GM12878 (cell line): Measurements from ENCODE around the gene TPCN1. TPM values are rescaled to one million over a fixed set of nuclear protein-coding genes. Genes with fewer than 3 reads are reported as not detected.

Experiments used
- BMI1 ChIP-seq: fragments of 450-650 bp; IDR thresholded peaks from 2 replicates; pipeline ENCODE4 v1.6.1; 2016; ENCODE audit warnings: mild to moderate bottlenecking, moderate library complexity, borderline replicate concordance
- DPF2 ChIP-seq: fragments of 450-650 bp; IDR thresholded peaks from 2 replicates; pipeline ENCODE4 v1.6.1; 2017; ENCODE audit warnings: mild to moderate bottlenecking
- EP300 ChIP-seq, 2 experiments: fragments of 150-350 bp in 1 of 2; IDR thresholded peaks; 2 replicates each; pipeline ENCODE4 v1.6.1; 2011 to 2012; ENCODE audit warnings: low read depth in 2 of 2, low read length in 2 of 2, borderline replicate concordance in 1 of 2, improper control_type of control experiment in 1 of 2, inconsistent platforms in 1 of 2; ENCODE audit not compliant: control insufficient read depth in 1 of 2
- FOXK2 ChIP-seq: fragments of 450-650 bp; IDR thresholded peaks from 2 replicates; pipeline ENCODE4 v1.6.1; 2017; ENCODE audit warnings: mild to moderate bottlenecking, moderate library complexity
- HDAC2 ChIP-seq: fragments of 200-600 bp; sonication (generic); IDR thresholded peaks from 2 replicates; pipeline ENCODE4 v1.6.1; 2017
- IKZF2 ChIP-seq, 2 experiments: fragments of 450-650 bp; IDR thresholded peaks; 2 replicates each; pipeline ENCODE4 v1.6.1; 2017; ENCODE audit warnings: mild to moderate bottlenecking in 2 of 2, moderate library complexity in 2 of 2
- MEF2B ChIP-seq: fragments of 450-650 bp; IDR thresholded peaks from 2 replicates; pipeline ENCODE4 v1.6.1; 2018; ENCODE audit warnings: mild to moderate bottlenecking, moderate library complexity; ENCODE audit not compliant: partially characterized antibody, poor library complexity, severe bottlenecking
- MTA2 ChIP-seq: fragments of 450-650 bp; IDR thresholded peaks from 2 replicates; pipeline ENCODE4 v1.6.1; 2016; ENCODE audit warnings: low read depth, mild to moderate bottlenecking, moderate library complexity
- MYB ChIP-seq: fragments of 150-350 bp; IDR thresholded peaks from 2 replicates; pipeline ENCODE4 v1.6.1; 2014; ENCODE audit warnings: mild to moderate bottlenecking, low read depth, low read length, borderline replicate concordance
- NBN ChIP-seq: fragments of 450-650 bp; IDR thresholded peaks from 2 replicates; pipeline ENCODE4 v1.6.1; 2016
- NRF1 ChIP-seq: conservative IDR thresholded peaks from 2 replicates; pipeline ENCODE4 v1.6.1; 2011; ENCODE audit warnings: mild to moderate bottlenecking, low read depth, low read length, improper control_type of control experiment
- PAX8 ChIP-seq: fragments of 450-650 bp; IDR thresholded peaks from 2 replicates; pipeline ENCODE4 v1.6.1; 2017; ENCODE audit warnings: mild to moderate bottlenecking, moderate library complexity
- POLR2AphosphoS2 ChIP-seq: IDR thresholded peaks from 2 replicates; pipeline ENCODE4 v1.6.1; 2011; ENCODE audit warnings: low read depth, mild to moderate bottlenecking, low read length, improper control_type of control experiment, moderate library complexity
- SUPT20H ChIP-seq: IDR thresholded peaks from 2 replicates; pipeline ENCODE4 v1.6.1; 2011; ENCODE audit warnings: low read depth, mild to moderate bottlenecking, low read length, moderate library complexity, borderline replicate concordance; ENCODE audit not compliant: control insufficient read depth
- TAF1 ChIP-seq: IDR thresholded peaks from 2 replicates; pipeline ENCODE4 v1.6.1; 2011; ENCODE audit warnings: mild to moderate bottlenecking, low read depth, low read length, borderline replicate concordance
- polyA plus RNA-seq, 11 experiments: library from polyadenylated mRNA; depleted of rRNA in 4 of 11; unstranded in 6 of 11; stranded (reverse) in 5 of 11; fragments of >200 nt; fragmentation: Nextera tagmentation in 4 of 11; fragmentation: Illumina TruSeq in 1 of 11; extraction: Ambion mirVana in 4 of 11; extraction: Trizol in 1 of 11; gene quantifications; 1 replicate in 1 of 11; 2 replicates in 10 of 11; pipeline versions ENCODE4 v1.2.1 to v1.2.3, GENCODE V29; 2011 to 2016; ENCODE audit warnings: inconsistent platforms in 2 of 11, missing spikeins in 2 of 11, low read depth in 1 of 11
- total RNA-seq, 4 experiments: library from RNA; depleted of rRNA in 3 of 4; stranded (reverse); fragments of >200 nt in 3 of 4; fragmentation: Illumina TruSeq in 1 of 4; extraction: Trizol in 1 of 4; gene quantifications; 2 replicates each; pipeline versions ENCODE4 v1.2.1 to v1.2.3, GENCODE V29; 2013 to 2021
- TF ChIP-seq, protein P1 (sequence below): IDR thresholded peaks from 2 replicates; pipeline ENCODE4 v1.6.1; 2012; ENCODE audit warnings: low read depth, low read length, improper control_type of control experiment
- TF ChIP-seq, protein P2 (sequence below): fragments of 450-650 bp; IDR thresholded peaks from 2 replicates; pipeline ENCODE4 v1.6.1; 2017; ENCODE audit warnings: mild to moderate bottlenecking, moderate library complexity
- TF ChIP-seq, protein P3 (sequence below): fragments of 450-650 bp; IDR thresholded peaks from 2 replicates; pipeline ENCODE4 v1.6.1; 2016; ENCODE audit warnings: mild to moderate bottlenecking
- TF ChIP-seq, protein P4 (sequence below): fragments of 450-650 bp; IDR thresholded peaks from 2 replicates; pipeline ENCODE4 v1.6.1; 2017; ENCODE audit warnings: low read depth, mild to moderate bottlenecking, moderate library complexity
- TF ChIP-seq, protein P5 (sequence below), 3 experiments: IDR thresholded peaks in 2 of 3; conservative IDR thresholded peaks in 1 of 3; 2 replicates each; pipeline ENCODE4 v1.5.1; 2011; ENCODE audit warnings: low read depth in 3 of 3, low read length in 3 of 3, mild to moderate bottlenecking in 3 of 3, control low read depth in 2 of 3, moderate library complexity in 2 of 3, inconsistent platforms in 1 of 3, mixed read lengths in 1 of 3; ENCODE audit not compliant: control insufficient read depth in 2 of 3, insufficient read depth in 1 of 3; ENCODE audit errors: extremely low read depth in 1 of 3

TPCN1 gene
- total and polyA plus RNA-seq, 10 of the 15 experiments (the other 5 are each of a cell fraction or from before 2014, with no cell fraction given), result 0.79 to 30.9 (median 19.4) TPM

DNA sequence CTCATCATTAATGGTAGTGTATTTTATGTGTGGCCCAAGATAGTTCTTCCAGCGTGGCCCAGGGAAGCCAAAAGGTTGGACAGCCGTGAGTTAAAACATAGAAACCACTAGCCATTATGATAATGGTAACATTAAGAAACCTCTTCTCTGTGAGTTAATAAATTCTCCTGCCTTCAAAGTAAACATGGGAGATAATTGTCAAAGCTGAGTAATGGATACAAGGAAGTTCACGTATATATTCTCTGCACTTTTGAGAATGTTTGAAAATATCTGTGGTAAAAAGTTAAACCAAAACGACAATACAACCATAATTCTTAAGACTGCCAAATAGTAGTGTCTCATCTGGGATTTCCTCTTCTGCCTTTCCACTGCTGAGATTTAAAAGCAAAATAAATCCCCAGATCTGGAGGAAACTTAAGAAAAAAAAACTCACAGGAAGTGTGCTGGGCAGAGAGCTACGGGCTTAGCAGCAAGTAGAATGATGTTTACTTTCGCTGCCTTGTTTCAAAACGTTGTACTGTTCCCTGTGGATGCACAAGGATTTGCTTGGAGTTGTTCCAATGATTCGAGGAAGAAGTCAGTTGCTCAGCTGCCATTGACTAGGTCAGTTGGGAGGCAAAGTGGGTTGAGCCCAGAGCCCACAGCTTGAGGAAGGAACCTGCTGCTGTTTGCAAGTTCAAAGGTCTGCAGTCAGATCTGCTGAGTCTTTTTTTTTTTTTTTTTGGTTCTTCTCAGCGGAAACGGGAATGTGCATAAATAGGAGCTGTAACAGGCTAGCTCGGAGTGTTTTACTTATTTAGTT lies 1.7 kb downstream of the TPCN1 start (continued):
- no peak for TF ChIP-seq POLR2AphosphoS2
- no peak for TF ChIP-seq HDAC2
- TF ChIP-seq NRF1, result no peak
- TF ChIP-seq MEF2B, result no peak
- TF ChIP-seq, protein P1, sequence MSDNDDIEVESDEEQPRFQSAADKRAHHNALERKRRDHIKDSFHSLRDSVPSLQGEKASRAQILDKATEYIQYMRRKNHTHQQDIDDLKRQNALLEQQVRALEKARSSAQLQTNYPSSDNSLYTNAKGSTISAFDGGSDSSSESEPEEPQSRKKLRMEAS, result no peak
- TF ChIP-seq, protein P2, sequence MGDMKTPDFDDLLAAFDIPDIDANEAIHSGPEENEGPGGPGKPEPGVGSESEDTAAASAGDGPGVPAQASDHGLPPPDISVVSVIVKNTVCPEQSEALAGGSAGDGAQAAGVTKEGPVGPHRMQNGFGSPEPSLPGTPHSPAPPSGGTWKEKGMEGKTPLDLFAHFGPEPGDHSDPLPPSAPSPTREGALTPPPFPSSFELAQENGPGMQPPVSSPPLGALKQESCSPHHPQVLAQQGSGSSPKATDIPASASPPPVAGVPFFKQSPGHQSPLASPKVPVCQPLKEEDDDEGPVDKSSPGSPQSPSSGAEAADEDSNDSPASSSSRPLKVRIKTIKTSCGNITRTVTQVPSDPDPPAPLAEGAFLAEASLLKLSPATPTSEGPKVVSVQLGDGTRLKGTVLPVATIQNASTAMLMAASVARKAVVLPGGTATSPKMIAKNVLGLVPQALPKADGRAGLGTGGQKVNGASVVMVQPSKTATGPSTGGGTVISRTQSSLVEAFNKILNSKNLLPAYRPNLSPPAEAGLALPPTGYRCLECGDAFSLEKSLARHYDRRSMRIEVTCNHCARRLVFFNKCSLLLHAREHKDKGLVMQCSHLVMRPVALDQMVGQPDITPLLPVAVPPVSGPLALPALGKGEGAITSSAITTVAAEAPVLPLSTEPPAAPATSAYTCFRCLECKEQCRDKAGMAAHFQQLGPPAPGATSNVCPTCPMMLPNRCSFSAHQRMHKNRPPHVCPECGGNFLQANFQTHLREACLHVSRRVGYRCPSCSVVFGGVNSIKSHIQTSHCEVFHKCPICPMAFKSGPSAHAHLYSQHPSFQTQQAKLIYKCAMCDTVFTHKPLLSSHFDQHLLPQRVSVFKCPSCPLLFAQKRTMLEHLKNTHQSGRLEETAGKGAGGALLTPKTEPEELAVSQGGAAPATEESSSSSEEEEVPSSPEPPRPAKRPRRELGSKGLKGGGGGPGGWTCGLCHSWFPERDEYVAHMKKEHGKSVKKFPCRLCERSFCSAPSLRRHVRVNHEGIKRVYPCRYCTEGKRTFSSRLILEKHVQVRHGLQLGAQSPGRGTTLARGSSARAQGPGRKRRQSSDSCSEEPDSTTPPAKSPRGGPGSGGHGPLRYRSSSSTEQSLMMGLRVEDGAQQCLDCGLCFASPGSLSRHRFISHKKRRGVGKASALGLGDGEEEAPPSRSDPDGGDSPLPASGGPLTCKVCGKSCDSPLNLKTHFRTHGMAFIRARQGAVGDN, result peak; percentile 58; the same call in 1 of the 2 replicates
- peak in 1 of 2 experiments; percentile 75; a peak in 3 of 4 replicates for TF ChIP-seq IKZF2 (IDR thresholded peaks at IDR 0.05)
- TF ChIP-seq, protein P3, sequence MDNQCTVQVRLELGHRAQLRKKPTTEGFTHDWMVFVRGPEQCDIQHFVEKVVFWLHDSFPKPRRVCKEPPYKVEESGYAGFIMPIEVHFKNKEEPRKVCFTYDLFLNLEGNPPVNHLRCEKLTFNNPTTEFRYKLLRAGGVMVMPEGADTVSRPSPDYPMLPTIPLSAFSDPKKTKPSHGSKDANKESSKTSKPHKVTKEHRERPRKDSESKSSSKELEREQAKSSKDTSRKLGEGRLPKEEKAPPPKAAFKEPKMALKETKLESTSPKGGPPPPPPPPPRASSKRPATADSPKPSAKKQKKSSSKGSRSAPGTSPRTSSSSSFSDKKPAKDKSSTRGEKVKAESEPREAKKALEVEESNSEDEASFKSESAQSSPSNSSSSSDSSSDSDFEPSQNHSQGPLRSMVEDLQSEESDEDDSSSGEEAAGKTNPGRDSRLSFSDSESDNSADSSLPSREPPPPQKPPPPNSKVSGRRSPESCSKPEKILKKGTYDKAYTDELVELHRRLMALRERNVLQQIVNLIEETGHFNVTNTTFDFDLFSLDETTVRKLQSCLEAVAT, result peak; percentile 88; the same call in 1 of the 2 replicates
- TF ChIP-seq NBN, result peak; percentile 45; the same call in 1 of the 2 replicates
- TF ChIP-seq, protein P4, sequence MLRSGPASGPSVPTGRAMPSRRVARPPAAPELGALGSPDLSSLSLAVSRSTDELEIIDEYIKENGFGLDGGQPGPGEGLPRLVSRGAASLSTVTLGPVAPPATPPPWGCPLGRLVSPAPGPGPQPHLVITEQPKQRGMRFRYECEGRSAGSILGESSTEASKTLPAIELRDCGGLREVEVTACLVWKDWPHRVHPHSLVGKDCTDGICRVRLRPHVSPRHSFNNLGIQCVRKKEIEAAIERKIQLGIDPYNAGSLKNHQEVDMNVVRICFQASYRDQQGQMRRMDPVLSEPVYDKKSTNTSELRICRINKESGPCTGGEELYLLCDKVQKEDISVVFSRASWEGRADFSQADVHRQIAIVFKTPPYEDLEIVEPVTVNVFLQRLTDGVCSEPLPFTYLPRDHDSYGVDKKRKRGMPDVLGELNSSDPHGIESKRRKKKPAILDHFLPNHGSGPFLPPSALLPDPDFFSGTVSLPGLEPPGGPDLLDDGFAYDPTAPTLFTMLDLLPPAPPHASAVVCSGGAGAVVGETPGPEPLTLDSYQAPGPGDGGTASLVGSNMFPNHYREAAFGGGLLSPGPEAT, result no peak; the same call in 1 of the 2 replicates
- TF ChIP-seq PAX8, result no peak
- no peak for TF ChIP-seq MYB
- TF ChIP-seq BMI1, result no peak
- peak; percentile 45; the same call in 1 of the 2 replicates for TF ChIP-seq MTA2
- TF ChIP-seq, protein P5, sequence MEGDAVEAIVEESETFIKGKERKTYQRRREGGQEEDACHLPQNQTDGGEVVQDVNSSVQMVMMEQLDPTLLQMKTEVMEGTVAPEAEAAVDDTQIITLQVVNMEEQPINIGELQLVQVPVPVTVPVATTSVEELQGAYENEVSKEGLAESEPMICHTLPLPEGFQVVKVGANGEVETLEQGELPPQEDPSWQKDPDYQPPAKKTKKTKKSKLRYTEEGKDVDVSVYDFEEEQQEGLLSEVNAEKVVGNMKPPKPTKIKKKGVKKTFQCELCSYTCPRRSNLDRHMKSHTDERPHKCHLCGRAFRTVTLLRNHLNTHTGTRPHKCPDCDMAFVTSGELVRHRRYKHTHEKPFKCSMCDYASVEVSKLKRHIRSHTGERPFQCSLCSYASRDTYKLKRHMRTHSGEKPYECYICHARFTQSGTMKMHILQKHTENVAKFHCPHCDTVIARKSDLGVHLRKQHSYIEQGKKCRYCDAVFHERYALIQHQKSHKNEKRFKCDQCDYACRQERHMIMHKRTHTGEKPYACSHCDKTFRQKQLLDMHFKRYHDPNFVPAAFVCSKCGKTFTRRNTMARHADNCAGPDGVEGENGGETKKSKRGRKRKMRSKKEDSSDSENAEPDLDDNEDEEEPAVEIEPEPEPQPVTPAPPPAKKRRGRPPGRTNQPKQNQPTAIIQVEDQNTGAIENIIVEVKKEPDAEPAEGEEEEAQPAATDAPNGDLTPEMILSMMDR (IDR thresholded peaks at IDR 0.05 in 2 of 3, conservative IDR thresholded peaks at IDR 0.05 in 1 of 3; ENCODE audit: control insufficient read depth in 2 of 3, extremely low read depth in 1 of 3, insufficient read depth in 1 of 3, low read depth in 3 of 3, low read length in 3 of 3), result no peak
- TF ChIP-seq TAF1, result 0 out of 2 replicates have a peak, but pooled peaks have one; percentile 26
- TF ChIP-seq FOXK2, result no peak
- no peak for TF ChIP-seq EP300 (IDR thresholded peaks at IDR 0.05; ENCODE audit: borderline replicate concordance in 1 of 2, control insufficient read depth in 1 of 2, low read depth in 2 of 2, low read length in 2 of 2)
- no peak for TF ChIP-seq DPF2
- no peak for TF ChIP-seq SUPT20H
